K562 treated with DMSO at 1 percent for 48 hours (cell line): ENCODE results near the gene FDXR. TPM values are rescaled to one million over a fixed set of nuclear protein-coding genes. Genes with fewer than 3 reads are reported as not detected.

Experiments
- total RNA-seq: library from RNA; unstranded; fragments of 300-600 nt; gene quantifications from 2 replicates; pipeline ENCODE4 v1.2.3, GENCODE V29; 2022; ENCODE audit warnings: low replicate concordance; ENCODE audit errors: extremely low read depth

The FDXR gene
- not detected in 2 replicates for total RNA-seq

GRCh38 chr17:74872313-74873036, at the start of gene FDXR:
Gene FDXR, minus strand, starts transcription at chr17:74872994. Its CDS starts 50 bp downstream, at chr17:74872944.

GRCh38 chr17:74892974-74893911, 20.4 kb upstream of the FDXR start, which contains the start of gene FADS6:
Gene FADS6, minus strand, starts transcription at chr17:74893633. Its CDS starts 38 bp downstream, at chr17:74893595.

GRCh38 chr17:74859459-74860228, 13.2 kb downstream of the FDXR start, which contains the start of gene GRIN2C:
Gene GRIN2C, minus strand, starts transcription at chr17:74859885. Its CDS starts 4,793 bp downstream, at chr17:74855092.

Other genes starting within 250 kb of the FDXR start
- gene CD300E, start 249.3 kb downstream of the FDXR start, total RNA-seq, result not detected in 2 replicates
- gene CD300LF, start 160.1 kb downstream of the FDXR start, total RNA-seq, result not detected in 2 replicates
- gene RAB37, start 135.7 kb downstream of the FDXR start, total RNA-seq, result not detected in 2 replicates
- not detected in 2 replicates for gene NHERF1, start 124.4 kb downstream of the FDXR start, total RNA-seq
- not detected in 2 replicates for gene NAT9, start 96.6 kb downstream of the FDXR start, total RNA-seq
- gene GRIN2C, start 13.1 kb downstream of the FDXR start, total RNA-seq, result not detected in 2 replicates
- not detected in 2 replicates for gene FADS6, start 20.6 kb upstream of the FDXR start, total RNA-seq
- not detected in 2 replicates for gene USH1G, start 50.3 kb upstream of the FDXR start, total RNA-seq
- gene OTOP2, start 51.3 kb upstream of the FDXR start, total RNA-seq, result not detected in 2 replicates
- not detected in 2 replicates for gene OTOP3, start 62.9 kb upstream of the FDXR start, total RNA-seq
- gene HID1, start 99.8 kb upstream of the FDXR start, total RNA-seq, result not detected in 2 replicates
- gene CDR2L, start 114.6 kb upstream of the FDXR start, total RNA-seq, result not detected in 2 replicates
- gene MRPL58, start 139.7 kb upstream of the FDXR start, total RNA-seq, result not detected in 2 replicates
- not detected in 2 replicates for gene ATP5PD, start 174.0 kb upstream of the FDXR start, total RNA-seq
- not detected in 2 replicates for gene KCTD2, start 174.2 kb upstream of the FDXR start, total RNA-seq
- not detected in 2 replicates for gene SLC16A5, start 215.0 kb upstream of the FDXR start, total RNA-seq
- gene ARMC7, start 237.0 kb upstream of the FDXR start, total RNA-seq, result not detected in 2 replicates